ENCODE data around the gene TBC1D14. TPM values are rescaled to one million over a fixed set of nuclear protein-coding genes. Genes with fewer than 3 reads are reported as not detected.

TBC1D14 gene
- total and polyA plus RNA-seq, 2 of the 8 experiments (the other 6 are each of a cell fraction or from before 2014, with no cell fraction given), result 45.6 to 48.2 TPM

DNA sequence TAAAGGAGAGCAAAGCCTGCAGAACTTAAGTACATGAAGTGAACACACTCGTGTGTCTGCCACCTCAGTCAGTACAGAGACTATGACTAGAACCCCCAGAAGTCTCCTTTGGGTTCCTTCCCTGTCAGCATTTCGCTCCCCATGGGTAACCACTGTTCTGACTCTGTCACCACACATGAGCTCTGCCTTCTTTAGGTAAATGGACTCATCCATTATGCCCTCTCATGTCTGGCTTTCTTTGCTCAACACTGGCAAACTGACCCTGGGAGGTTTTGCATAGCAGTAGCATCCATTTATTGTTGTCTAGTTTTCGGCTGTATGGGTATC, 38.5 kb downstream of the TBC1D14 start:
- no peak overlapping the region for H4K5ac ChIP-seq (ENCODE audit: insufficient read length, low read depth, low read length)
- no peak for DNase-seq (ENCODE audit: low read depth in 1 of 2, low spot score in 2 of 2)
- H4K20me1 ChIP-seq (replicated peaks in 1 of 2; ENCODE audit: control insufficient read depth in 1 of 2, insufficient read depth in 2 of 2, low read length in 2 of 2), result peaks cover 0 to 2% of the 10 kb centered on the region in 2 experiments
- no peak overlapping the region for H3K4ac ChIP-seq (replicated peaks; ENCODE audit: insufficient read length, low read depth, low read length)
- peaks cover 0 to 47% of the 10 kb centered on the region in 2 experiments; a peak in 2 of 4 replicates for H3K79me2 ChIP-seq (ENCODE audit: control insufficient read depth in 1 of 2, insufficient read depth in 2 of 2, low read length in 2 of 2)
- no peak overlapping the region for H2BK5ac ChIP-seq (ENCODE audit: low read depth, low read length)
- no peak overlapping the region for H2BK15ac ChIP-seq (ENCODE audit: low read length)
- H2AK5ac ChIP-seq (ENCODE audit: low read depth, low read length), result no peak overlapping the region
- H2BK12ac ChIP-seq (ENCODE audit: low read depth, low read length), result no peak overlapping the region
- no peak overlapping the region for H3K56ac ChIP-seq (replicated peaks; ENCODE audit: insufficient read length, low read depth, low read length)
- 84% methylated on average over 3 of the region's 3 CpGs; no CpG with 5 or more reads in 1 of the 2 experiments for WGBS, 2 experiments (ENCODE audit: extremely low coverage in 1 of 2, insufficient coverage in 1 of 2, insufficient read length in 1 of 2, insufficient replicate concordance in 2 of 2, low coverage in 1 of 2, low lambda C conversion rate in 2 of 2, missing lambda C conversion rate in 1 of 2)
- H3K23ac ChIP-seq (ENCODE audit: insufficient read length), result no peak overlapping the region
- no peaks in the 10 kb centered on the region for H3K27me3 ChIP-seq (replicated peaks in 1 of 4; ENCODE audit: control insufficient read depth in 3 of 4, extremely low read depth in 1 of 4, insufficient read depth in 3 of 4, low read length in 3 of 4)
- TF ChIP-seq JUN (IDR thresholded peaks at IDR 0.05; ENCODE audit: low read depth, low read length), result no peak
- TF ChIP-seq TAF1 (IDR thresholded peaks at IDR 0.05; ENCODE audit: low read depth, low read length), result no peak
- no peak for TF ChIP-seq CBX5 (IDR thresholded peaks at IDR 0.05; ENCODE audit: low read depth, low read length)
- H3K23me2 ChIP-seq (ENCODE audit: low read depth, low read length), result no peaks in the 10 kb centered on the region
- no peaks in the 10 kb centered on the region for H3K36me3 ChIP-seq (ENCODE audit: control insufficient read depth in 2 of 4, insufficient read depth in 4 of 4, low read length in 3 of 4)
- no peak overlapping the region for H3K4me3 ChIP-seq (ENCODE audit: extremely low read depth in 1 of 4, insufficient read depth in 2 of 4, low read depth in 3 of 4, low read length in 4 of 4)
- H3K9ac ChIP-seq (replicated peaks in 1 of 4; ENCODE audit: extremely low read depth in 1 of 4, low read depth in 3 of 4, low read length in 3 of 4), result no peak overlapping the region
- H3K79me1 ChIP-seq (ENCODE audit: low read depth, low read length), result peaks cover under 1% of the 10 kb centered on the region; the same call in 1 of the 2 replicates
- peaks cover 9 to 22% (median 15%) of the 10 kb centered on the region in 4 experiments; a peak in 5 of 7 replicates for H3K4me1 ChIP-seq (replicated peaks in 1 of 4; ENCODE audit: control insufficient read depth in 3 of 4, insufficient read depth in 4 of 4, low read length in 3 of 4)
- no peak overlapping the region for H3K18ac ChIP-seq (ENCODE audit: extremely low read depth, low read length)
- FAIRE-seq, result no peak
- no peak overlapping the region for H4K8ac ChIP-seq (ENCODE audit: extremely low read depth, insufficient read depth, low read length)
- no peak overlapping the region for H2AFZ ChIP-seq (ENCODE audit: low read length)
- no peak overlapping the region for H3K4me2 ChIP-seq (ENCODE audit: insufficient read depth in 1 of 2, low read depth in 2 of 2, low read length in 2 of 2)
- POLR2A ChIA-PET (ENCODE audit: partially characterized antibody), result interaction anchor here (0.6 to 0.8 kb wide), 3 partner anchors 25 to 39 kb away, joined by 3 to 4 read pairs (median 4); partner anchors contain the start of gene TBC1D14
- no peak overlapping the region for H3K14ac ChIP-seq (ENCODE audit: insufficient read length)
- no peaks in the 10 kb centered on the region for H3K9me3 ChIP-seq (ENCODE audit: insufficient read depth in 2 of 2, low read depth in 1 of 2, low read length in 1 of 2)
- H2BK120ac ChIP-seq (replicated peaks; ENCODE audit: low read depth, low read length), result no peak overlapping the region
- no peak overlapping the region for H2BK20ac ChIP-seq (ENCODE audit: low read length)
- no peak overlapping the region for H3K27ac ChIP-seq (ENCODE audit: low read depth, low read length)
- H4K91ac ChIP-seq (replicated peaks; ENCODE audit: insufficient read length, low read length), result no peak overlapping the region
- CTCF ChIA-PET (ENCODE audit: partially characterized antibody), result interaction anchor here (0.7 to 8.3 kb wide), 9 partner anchors 13 to 1162 kb away, joined by 3 to 28 read pairs (median 3); partner anchors contain the start of gene TADA2B
